A549 (cell line): ENCODE measurements around the gene COQ9. TPM values are rescaled to one million over a fixed set of nuclear protein-coding genes. Genes with fewer than 3 reads are reported as not detected.

Source experiments
- ATAC-seq, 2 experiments: fragments of 200-7000 bp in 1 of 2; fragments of >200 bp in 1 of 2; cut with Nextera tagmentation in 1 of 2; cut with Tn5 transposase in 1 of 2; 3 replicates each; pipeline versions ENCODE4 v1.8.0 to v1.9.1; 2018 to 2020; ENCODE audit warnings: mild to moderate bottlenecking in 1 of 2, moderate library complexity in 1 of 2
- CTCF ChIA-PET: fragments of 300-600 bp; sonication (Branson Sonifier 250); formaldehyde crosslinking; extraction: SDS; loops from one replicate; lab custom pipeline; 2021; ENCODE audit warnings: antibody characterized with exemption, inconsistent platforms; lab: Yijun Ruan, JAX
- POLR2A ChIA-PET: fragments of 350-600 bp; formaldehyde crosslinking; extraction: SDS; loops from one replicate; lab custom pipeline; 2021; ENCODE audit warnings: antibody characterized with exemption, inconsistent platforms; lab: Yijun Ruan, JAX
- DNase-seq, 2 experiments: peaks; one replicate each; pipeline versions ENCODE4 v3.0.0 to v3.0.0-alpha.2; 2011 to 2016; ENCODE audit warnings: low read depth in 1 of 2, low spot score in 1 of 2
- FAIRE-seq: peaks from 2 replicates; lab custom pipeline; 2011; peaks lifted over from hg19 to GRCh38; lab: Jason Lieb, UNC
- H3K27ac ChIP-seq, 2 experiments: fragments of >200 bp; sonication (Bioruptor Twin); formaldehyde crosslinking; 3 replicates each; pipeline ENCODE4 v1.5.1; 2016 to 2017
- H3K4me1 ChIP-seq: fragments of >200 bp; sonication (Bioruptor Twin); formaldehyde crosslinking; 3 replicates; pipeline ENCODE4 v1.6.1; 2016
- H3K4me2 ChIP-seq: fragments of >200 bp; sonication (Bioruptor Twin); formaldehyde crosslinking; 3 replicates; pipeline ENCODE4 v1.6.1; 2016
- H3K4me3 ChIP-seq: fragments of >200 bp; sonication (Bioruptor Twin); formaldehyde crosslinking; 3 replicates; pipeline ENCODE4 v1.5.1; 2016
- H3K9me3 ChIP-seq: fragments of >200 bp; sonication (Bioruptor Twin); formaldehyde crosslinking; 3 replicates; pipeline ENCODE4 v1.6.1; 2016
- CBX8 ChIP-seq: fragments of 200-600 bp; sonication (generic); IDR thresholded peaks from 2 replicates; pipeline ENCODE4 v1.6.1; 2016
- CEBPB ChIP-seq, 2 experiments: fragments of >200 bp in 1 of 2; sonication (Bioruptor Twin) in 1 of 2; formaldehyde crosslinking in 1 of 2; IDR thresholded peaks; 2 replicates each; pipeline ENCODE4 v1.6.1; 2012 to 2016
- GATA3 ChIP-seq: IDR thresholded peaks from 2 replicates; pipeline ENCODE4 v1.6.1; 2012; ENCODE audit warnings: borderline replicate concordance
- HEYL ChIP-seq: fragments of 250-450 bp; sonication (Bioruptor Pico); IDR thresholded peaks from 2 replicates; pipeline ENCODE4 v1.8.0; 2021; ENCODE audit warnings: mild to moderate bottlenecking, moderate library complexity
- HOXB13 ChIP-seq: fragments of 250-450 bp; sonication (Bioruptor Pico); IDR thresholded peaks from 2 replicates; pipeline ENCODE4 v1.5.0; 2020; ENCODE audit warnings: low read depth, mild to moderate bottlenecking, moderate library complexity
- HOXB5 ChIP-seq: fragments of 250-450 bp; sonication (Bioruptor Pico); IDR thresholded peaks from 2 replicates; pipeline ENCODE4 v1.5.0; 2020; ENCODE audit warnings: mild to moderate bottlenecking, moderate library complexity
- JUN ChIP-seq, 2 experiments: fragments of >200 bp; sonication (Bioruptor Twin); formaldehyde crosslinking; IDR thresholded peaks; 2 replicates in 1 of 2; 3 replicates in 1 of 2; pipeline ENCODE4 v1.6.1; 2016 to 2017
- POLR2A ChIP-seq: IDR thresholded peaks from 2 replicates; pipeline ENCODE4 v1.6.1; 2012; ENCODE audit warnings: mild to moderate bottlenecking, low read length
- RAD21 ChIP-seq, 2 experiments: fragments of >200 bp in 1 of 2; sonication (Bioruptor Twin) in 1 of 2; formaldehyde crosslinking in 1 of 2; IDR thresholded peaks in 1 of 2; conservative IDR thresholded peaks in 1 of 2; 2 replicates in 1 of 2; 3 replicates in 1 of 2; pipeline ENCODE4 v1.6.1; 2012 to 2018; ENCODE audit warnings: inconsistent platforms in 1 of 2
- RARB ChIP-seq: fragments of 250-450 bp; sonication (Bioruptor Pico); IDR thresholded peaks from 2 replicates; pipeline ENCODE4 v1.8.0; 2021; ENCODE audit warnings: mild to moderate bottlenecking, moderate library complexity
- RCOR1 ChIP-seq: fragments of 150-350 bp; IDR thresholded peaks from 2 replicates; pipeline ENCODE4 v1.6.1; 2014; ENCODE audit warnings: antibody characterized with exemption, low read length, low read depth
- RFX5 ChIP-seq: fragments of 450-650 bp; IDR thresholded peaks from 2 replicates; pipeline ENCODE4 v1.7.1; 2014; ENCODE audit warnings: antibody characterized with exemption, mild to moderate bottlenecking, moderate library complexity
- RNF2 ChIP-seq: fragments of 200-600 bp; sonication (generic); IDR thresholded peaks from 2 replicates; pipeline ENCODE4 v1.6.1; 2016; ENCODE audit warnings: low read depth, mild to moderate bottlenecking, antibody characterized with exemption, moderate library complexity, borderline replicate concordance
- TP53 ChIP-seq: fragments of 250-450 bp; sonication (Bioruptor Pico); IDR thresholded peaks from 2 replicates; pipeline ENCODE4 v1.5.0; 2021; ENCODE audit warnings: mild to moderate bottlenecking, moderate library complexity
- ZFP36 ChIP-seq: fragments of 450-650 bp; IDR thresholded peaks from 2 replicates; pipeline ENCODE4 v1.6.1; 2014; ENCODE audit warnings: borderline replicate concordance; ENCODE audit not compliant: partially characterized antibody
- ZSCAN20 ChIP-seq: fragments of 250-450 bp; sonication (Bioruptor Pico); IDR thresholded peaks from 2 replicates; pipeline ENCODE4 v1.8.0; 2022; ENCODE audit warnings: mild to moderate bottlenecking, moderate library complexity
- WGBS: methylation state at CpG from one replicate; pipeline ENCODE4 v1.1.6; 2017; ENCODE audit errors: missing lambda C conversion rate; 5-methylcytosine and 5-hydroxymethylcytosine counted together
- polyA plus RNA-seq, 4 experiments: library from polyadenylated mRNA; depleted of rRNA in 3 of 4; stranded (reverse); fragments of >200 nt; fragmentation: RNase III in 1 of 4; extraction: RNeasy Plus Mini Kit Qiagen cat#74134 plus additional on column Dnase treatment in 1 of 4; gene quantifications; 2 replicates in 3 of 4; 3 replicates in 1 of 4; pipeline ENCODE4 v1.2.3, GENCODE V29; 2011 to 2017
- TF ChIP-seq, protein P1 (sequence below): fragments of 200-600 bp; sonication (generic); IDR thresholded peaks from 2 replicates; pipeline ENCODE4 v1.6.1; 2016; ENCODE audit warnings: antibody characterized with exemption, mild to moderate bottlenecking, moderate library complexity
- TF ChIP-seq, protein P2 (sequence below): fragments of 450-650 bp; IDR thresholded peaks from 2 replicates; pipeline ENCODE4 v1.6.1; 2014; ENCODE audit warnings: antibody characterized with exemption
- TF ChIP-seq, protein P3 (sequence below): fragments of 150-350 bp; IDR thresholded peaks from 2 replicates; pipeline ENCODE4 v1.6.1; 2014; ENCODE audit warnings: low read depth, mild to moderate bottlenecking, low read length
- TF ChIP-seq, protein P4 (sequence below): fragments of 250-450 bp; sonication (Bioruptor Pico); IDR thresholded peaks from 2 replicates; pipeline ENCODE4 v1.5.0; 2021; ENCODE audit warnings: mild to moderate bottlenecking, moderate library complexity, borderline replicate concordance

Gene COQ9
- polyA plus RNA-seq, 2 of the 4 experiments (the other 2 are of a cell fraction), result 47.2 to 109 TPM

DNA sequence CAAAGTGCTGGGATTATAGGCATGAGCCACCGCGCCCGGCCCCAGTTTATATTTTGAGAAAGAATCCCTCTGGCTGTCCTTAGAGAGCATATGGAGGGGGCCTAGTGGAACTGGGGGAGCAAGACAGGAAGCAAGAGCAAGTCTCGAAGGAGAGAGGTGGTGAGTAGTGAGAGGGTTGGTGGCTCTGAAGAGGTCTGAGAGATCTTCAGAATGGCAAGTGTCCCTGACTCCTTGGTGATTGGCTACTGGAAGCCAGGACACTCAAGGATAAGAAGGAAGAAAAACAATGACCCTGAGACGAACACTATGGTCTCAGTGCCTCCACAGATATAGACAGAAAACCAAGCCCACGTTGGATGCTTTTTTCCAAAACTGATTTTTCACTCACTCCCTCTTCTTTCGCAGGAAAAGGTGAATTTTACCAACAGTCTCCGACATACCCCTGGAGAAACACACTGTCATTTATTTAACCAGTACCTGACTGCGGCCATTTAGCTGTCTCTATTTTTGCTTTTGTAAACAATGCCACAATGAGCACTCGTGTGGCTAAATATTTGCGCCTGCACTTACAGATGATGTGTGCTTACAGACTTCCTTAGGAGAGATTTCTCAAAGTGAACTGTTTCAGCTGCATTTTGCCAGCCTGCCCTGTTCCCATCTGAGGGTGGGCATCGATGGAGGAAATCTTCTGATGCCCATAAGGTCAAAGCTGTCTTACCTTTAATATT is 54.9 kb downstream of the COQ9 start:
- TF ChIP-seq RARB (no peak), GATA3 (no peak), HOXB5 (CRISPR knock-in tag) (no peak), CBX8 (no peak), RAD21 (conservative IDR thresholded peaks at IDR 0.05 in 1 of 2, IDR thresholded peaks at IDR 0.05 in 1 of 2) (no peak), RNF2 (no peak), POLR2A (no peak), ZFP36 (no peak), RFX5 (no peak), TP53 (CRISPR knock-in tag) (no peak), CEBPB (IDR thresholded peaks at IDR 0.05) (no peak), RCOR1 (no peak), HOXB13 (CRISPR knock-in tag) (no peak), ZSCAN20 (CRISPR knock-in tag) (no peak), HEYL (CRISPR knock-in tag) (no peak), JUN (IDR thresholded peaks at IDR 0.05) (no peak)
- TF ChIP-seq, protein P1, sequence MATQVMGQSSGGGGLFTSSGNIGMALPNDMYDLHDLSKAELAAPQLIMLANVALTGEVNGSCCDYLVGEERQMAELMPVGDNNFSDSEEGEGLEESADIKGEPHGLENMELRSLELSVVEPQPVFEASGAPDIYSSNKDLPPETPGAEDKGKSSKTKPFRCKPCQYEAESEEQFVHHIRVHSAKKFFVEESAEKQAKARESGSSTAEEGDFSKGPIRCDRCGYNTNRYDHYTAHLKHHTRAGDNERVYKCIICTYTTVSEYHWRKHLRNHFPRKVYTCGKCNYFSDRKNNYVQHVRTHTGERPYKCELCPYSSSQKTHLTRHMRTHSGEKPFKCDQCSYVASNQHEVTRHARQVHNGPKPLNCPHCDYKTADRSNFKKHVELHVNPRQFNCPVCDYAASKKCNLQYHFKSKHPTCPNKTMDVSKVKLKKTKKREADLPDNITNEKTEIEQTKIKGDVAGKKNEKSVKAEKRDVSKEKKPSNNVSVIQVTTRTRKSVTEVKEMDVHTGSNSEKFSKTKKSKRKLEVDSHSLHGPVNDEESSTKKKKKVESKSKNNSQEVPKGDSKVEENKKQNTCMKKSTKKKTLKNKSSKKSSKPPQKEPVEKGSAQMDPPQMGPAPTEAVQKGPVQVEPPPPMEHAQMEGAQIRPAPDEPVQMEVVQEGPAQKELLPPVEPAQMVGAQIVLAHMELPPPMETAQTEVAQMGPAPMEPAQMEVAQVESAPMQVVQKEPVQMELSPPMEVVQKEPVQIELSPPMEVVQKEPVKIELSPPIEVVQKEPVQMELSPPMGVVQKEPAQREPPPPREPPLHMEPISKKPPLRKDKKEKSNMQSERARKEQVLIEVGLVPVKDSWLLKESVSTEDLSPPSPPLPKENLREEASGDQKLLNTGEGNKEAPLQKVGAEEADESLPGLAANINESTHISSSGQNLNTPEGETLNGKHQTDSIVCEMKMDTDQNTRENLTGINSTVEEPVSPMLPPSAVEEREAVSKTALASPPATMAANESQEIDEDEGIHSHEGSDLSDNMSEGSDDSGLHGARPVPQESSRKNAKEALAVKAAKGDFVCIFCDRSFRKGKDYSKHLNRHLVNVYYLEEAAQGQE, result no peak
- TF ChIP-seq, protein P2, sequence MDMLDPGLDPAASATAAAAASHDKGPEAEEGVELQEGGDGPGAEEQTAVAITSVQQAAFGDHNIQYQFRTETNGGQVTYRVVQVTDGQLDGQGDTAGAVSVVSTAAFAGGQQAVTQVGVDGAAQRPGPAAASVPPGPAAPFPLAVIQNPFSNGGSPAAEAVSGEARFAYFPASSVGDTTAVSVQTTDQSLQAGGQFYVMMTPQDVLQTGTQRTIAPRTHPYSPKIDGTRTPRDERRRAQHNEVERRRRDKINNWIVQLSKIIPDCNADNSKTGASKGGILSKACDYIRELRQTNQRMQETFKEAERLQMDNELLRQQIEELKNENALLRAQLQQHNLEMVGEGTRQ, result no peak
- TF ChIP-seq, protein P3, sequence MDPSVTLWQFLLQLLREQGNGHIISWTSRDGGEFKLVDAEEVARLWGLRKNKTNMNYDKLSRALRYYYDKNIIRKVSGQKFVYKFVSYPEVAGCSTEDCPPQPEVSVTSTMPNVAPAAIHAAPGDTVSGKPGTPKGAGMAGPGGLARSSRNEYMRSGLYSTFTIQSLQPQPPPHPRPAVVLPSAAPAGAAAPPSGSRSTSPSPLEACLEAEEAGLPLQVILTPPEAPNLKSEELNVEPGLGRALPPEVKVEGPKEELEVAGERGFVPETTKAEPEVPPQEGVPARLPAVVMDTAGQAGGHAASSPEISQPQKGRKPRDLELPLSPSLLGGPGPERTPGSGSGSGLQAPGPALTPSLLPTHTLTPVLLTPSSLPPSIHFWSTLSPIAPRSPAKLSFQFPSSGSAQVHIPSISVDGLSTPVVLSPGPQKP, result no peak
- TF ChIP-seq, protein P4, sequence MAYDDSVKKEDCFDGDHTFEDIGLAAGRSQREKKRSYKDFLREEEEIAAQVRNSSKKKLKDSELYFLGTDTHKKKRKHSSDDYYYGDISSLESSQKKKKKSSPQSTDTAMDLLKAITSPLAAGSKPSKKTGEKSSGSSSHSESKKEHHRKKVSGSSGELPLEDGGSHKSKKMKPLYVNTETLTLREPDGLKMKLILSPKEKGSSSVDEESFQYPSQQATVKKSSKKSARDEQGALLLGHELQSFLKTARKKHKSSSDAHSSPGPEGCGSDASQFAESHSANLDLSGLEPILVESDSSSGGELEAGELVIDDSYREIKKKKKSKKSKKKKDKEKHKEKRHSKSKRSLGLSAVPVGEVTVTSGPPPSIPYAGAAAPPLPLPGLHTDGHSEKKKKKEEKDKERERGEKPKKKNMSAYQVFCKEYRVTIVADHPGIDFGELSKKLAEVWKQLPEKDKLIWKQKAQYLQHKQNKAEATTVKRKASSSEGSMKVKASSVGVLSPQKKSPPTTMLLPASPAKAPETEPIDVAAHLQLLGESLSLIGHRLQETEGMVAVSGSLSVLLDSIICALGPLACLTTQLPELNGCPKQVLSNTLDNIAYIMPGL (CRISPR knock-in tag), result no peak
- FAIRE-seq, result no peak
- H3K9me3 ChIP-seq, result no peaks in the 10 kb centered on the region
- ATAC-seq, result no peak
- H3K4me3 ChIP-seq, result no peak overlapping the region
- ChIA-PET CTCF (interaction anchor here (0.9 to 22.0 kb wide), 4 partner anchors 15 to 84 kb away, joined by 3 to 194 read pairs (median 8); partner anchors contain the start of genes DOK4 and POLR2C), POLR2A (interaction anchor here (0.9 kb wide), 1 partner anchor 14 kb away, joined by 5 read pairs; no protein-coding TSS in a partner anchor)
- 0 out of 6 replicates have a peak overlapping the region, but pooled peaks of 1 of the 2 experiments have one; percentile 28 for H3K27ac ChIP-seq
- WGBS, result 57% methylated on average over 12 of the region's 12 CpGs
- H3K4me1 ChIP-seq, result peaks cover 5% of the 10 kb centered on the region; the same call in 1 of the 3 replicates
- H3K4me2 ChIP-seq, result peak overlapping the region; percentile 1; the same call in 1 of the 3 replicates
- no peak for DNase-seq
